Uterus (tissue), 2 donors: ENCODE data around the gene SSR1.

ENCODE experiments used
- POLR2A ChIP-seq, 2 donors: fragments of 450-650 bp; IDR thresholded peaks; one replicate each; pipeline ENCODE4 v1.6.1; 2016; ENCODE audit warnings: antibody characterized with exemption in 2 of 2, mild to moderate bottlenecking in 1 of 2, moderate library complexity in 1 of 2
- TF ChIP-seq, protein P1 (sequence below), 4 experiments: fragments of 200-600 bp in 2 of 4; fragments of 450-650 bp in 2 of 4; sonication (generic) in 2 of 4; IDR thresholded peaks; one replicate each; pipeline ENCODE4 v1.5.1; 2016 to 2019; ENCODE audit warnings: antibody characterized with exemption in 4 of 4, mild to moderate bottlenecking in 2 of 4, moderate library complexity in 1 of 4

DNA sequence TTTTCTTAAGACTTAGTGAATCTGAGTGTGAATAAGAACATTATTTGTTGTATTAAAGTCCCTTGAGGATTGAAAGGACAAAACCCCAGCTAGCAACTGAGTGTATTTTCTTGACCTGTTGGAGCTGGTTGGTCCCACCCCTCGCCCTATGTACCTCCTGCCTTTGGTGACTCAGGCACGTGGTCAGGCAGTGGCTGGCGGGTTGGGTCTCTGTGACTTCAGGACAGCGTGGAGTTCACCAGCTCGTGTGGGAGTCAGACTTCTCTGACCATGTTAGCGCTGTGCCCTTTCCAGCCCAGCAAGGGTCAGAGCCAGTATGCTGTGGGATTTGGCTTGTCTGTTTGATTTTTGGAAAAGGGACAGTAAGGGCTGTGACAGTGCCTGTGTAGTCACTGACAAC is 93.7 kb downstream of the SSR1 start:
- TF ChIP-seq, protein P1, sequence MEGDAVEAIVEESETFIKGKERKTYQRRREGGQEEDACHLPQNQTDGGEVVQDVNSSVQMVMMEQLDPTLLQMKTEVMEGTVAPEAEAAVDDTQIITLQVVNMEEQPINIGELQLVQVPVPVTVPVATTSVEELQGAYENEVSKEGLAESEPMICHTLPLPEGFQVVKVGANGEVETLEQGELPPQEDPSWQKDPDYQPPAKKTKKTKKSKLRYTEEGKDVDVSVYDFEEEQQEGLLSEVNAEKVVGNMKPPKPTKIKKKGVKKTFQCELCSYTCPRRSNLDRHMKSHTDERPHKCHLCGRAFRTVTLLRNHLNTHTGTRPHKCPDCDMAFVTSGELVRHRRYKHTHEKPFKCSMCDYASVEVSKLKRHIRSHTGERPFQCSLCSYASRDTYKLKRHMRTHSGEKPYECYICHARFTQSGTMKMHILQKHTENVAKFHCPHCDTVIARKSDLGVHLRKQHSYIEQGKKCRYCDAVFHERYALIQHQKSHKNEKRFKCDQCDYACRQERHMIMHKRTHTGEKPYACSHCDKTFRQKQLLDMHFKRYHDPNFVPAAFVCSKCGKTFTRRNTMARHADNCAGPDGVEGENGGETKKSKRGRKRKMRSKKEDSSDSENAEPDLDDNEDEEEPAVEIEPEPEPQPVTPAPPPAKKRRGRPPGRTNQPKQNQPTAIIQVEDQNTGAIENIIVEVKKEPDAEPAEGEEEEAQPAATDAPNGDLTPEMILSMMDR (IDR thresholded peaks at IDR 0.05), result no peak
- no peak for TF ChIP-seq POLR2A (IDR thresholded peaks at IDR 0.05)
